A549 (cell line): ENCODE results near the gene MOCS1.

ENCODE experiments used
- CHD2 ChIP-seq: fragments of 150-350 bp; IDR thresholded peaks from 2 replicates; pipeline ENCODE4 v1.6.1; 2014; ENCODE audit warnings: low read length; ENCODE audit not compliant: partially characterized antibody
- CTCF ChIP-seq: fragments of >200 bp; sonication (Bioruptor Twin); formaldehyde crosslinking; IDR thresholded peaks from 3 replicates; pipeline ENCODE4 v1.5.1; 2016
- PHF8 ChIP-seq: fragments of 200-600 bp; sonication (generic); IDR thresholded peaks from 2 replicates; pipeline ENCODE4 v1.6.1; 2016; ENCODE audit warnings: low read depth, mild to moderate bottlenecking, antibody characterized with exemption, moderate library complexity, borderline replicate concordance
- POLR2A ChIP-seq: IDR thresholded peaks from 2 replicates; pipeline ENCODE4 v1.6.1; 2012; ENCODE audit warnings: mild to moderate bottlenecking, low read length

GRCh38 chr6:39982720-39983119 is 48.5 kb upstream of the MOCS1 start:
- TF ChIP-seq CTCF (no peak), CHD2 (no peak), PHF8 (no peak), POLR2A (no peak)
